HEK293 (cell line): Measurements from ENCODE around the gene LINS1.

ENCODE experiments used
- CTCF ChIA-PET: fragments of 350-600 bp; formaldehyde crosslinking; extraction: SDS; loops from one replicate; lab custom pipeline; 2021; ENCODE audit warnings: antibody characterized with exemption; lab: Yijun Ruan, JAX
- POLR2A ChIA-PET: fragments of 300-600 bp; formaldehyde crosslinking; extraction: SDS; loops from one replicate; lab custom pipeline; 2020; ENCODE audit warnings: antibody characterized with exemption, inconsistent platforms; lab: Yijun Ruan, JAX
- H3K27ac ChIP-seq: fragments of 200-500 bp; sonication (Bioruptor generic); 2 replicates; pipeline ENCODE4 v1.5.1; 2014; ENCODE audit warnings: low read depth, low read length, control low read depth, inconsistent platforms; ENCODE audit errors: extremely low read depth
- H3K36me3 ChIP-seq, 2 experiments: fragments of 200-500 bp in 1 of 2; sonication (Bioruptor generic) in 1 of 2; 1 replicate in 1 of 2; 2 replicates in 1 of 2; pipeline ENCODE4 v1.5.1; 2014 to 2017; ENCODE audit warnings: inconsistent platforms in 2 of 2, low read length in 2 of 2; ENCODE audit not compliant: control insufficient read depth in 2 of 2, insufficient read depth in 1 of 2
- H3K4me1 ChIP-seq: fragments of 200-500 bp; sonication (Bioruptor generic); 2 replicates; pipeline ENCODE4 v1.5.1; 2014; ENCODE audit warnings: mild to moderate bottlenecking, low read length, inconsistent platforms; ENCODE audit not compliant: control insufficient read depth, insufficient read depth
- H3K4me3 ChIP-seq: 2 replicates; pipeline ENCODE4 v1.5.1; 2011; ENCODE audit warnings: low read depth, mild to moderate bottlenecking, control low read depth, low read length, moderate library complexity
- H3K9me3 ChIP-seq: fragments of 200-500 bp; sonication (Bioruptor generic); 2 replicates; pipeline ENCODE4 v1.5.1; 2014; ENCODE audit warnings: low read depth, low read length, inconsistent platforms; ENCODE audit not compliant: control insufficient read depth, insufficient read depth
- FEZF1 ChIP-seq: fragments of 450-650 bp; formaldehyde crosslinking; IDR thresholded peaks from 2 replicates; pipeline ENCODE4 v1.5.1; 2016; ENCODE audit warnings: missing biosample characterization, missing genetic modification characterization
- GFI1B ChIP-seq: fragments of 450-650 bp; formaldehyde crosslinking; IDR thresholded peaks from 2 replicates; pipeline ENCODE4 v1.5.1; 2016; ENCODE audit warnings: missing biosample characterization, missing genetic modification characterization
- GLI2 ChIP-seq: fragments of 450-650 bp; formaldehyde crosslinking; IDR thresholded peaks from 2 replicates; pipeline ENCODE4; 2017; ENCODE audit warnings: missing biosample characterization, missing genetic modification characterization, low read depth, borderline replicate concordance
- SCRT1 ChIP-seq: fragments of 450-650 bp; formaldehyde crosslinking; IDR thresholded peaks from 2 replicates; pipeline ENCODE4 v1.5.1; 2016; ENCODE audit warnings: missing biosample characterization, missing genetic modification characterization, borderline replicate concordance
- SP3 ChIP-seq: fragments of 450-650 bp; formaldehyde crosslinking; IDR thresholded peaks from 2 replicates; pipeline ENCODE4 v1.5.1; 2016; ENCODE audit warnings: missing biosample characterization, missing genetic modification characterization
- SP7 ChIP-seq: fragments of 450-650 bp; formaldehyde crosslinking; IDR thresholded peaks from 2 replicates; pipeline ENCODE4 v1.5.1; 2016; ENCODE audit warnings: missing biosample characterization, missing genetic modification characterization
- ZBTB7A ChIP-seq: fragments of 450-650 bp; formaldehyde crosslinking; IDR thresholded peaks from 2 replicates; pipeline ENCODE4 v1.5.1; 2016; ENCODE audit warnings: low read depth, missing biosample characterization, missing genetic modification characterization
- ZEB2 ChIP-seq: fragments of 450-650 bp; formaldehyde crosslinking; IDR thresholded peaks from 2 replicates; pipeline ENCODE4 v1.5.1; 2016; ENCODE audit warnings: missing biosample characterization, missing genetic modification characterization
- ZFP37 ChIP-seq: fragments of 450-650 bp; formaldehyde crosslinking; IDR thresholded peaks from 2 replicates; pipeline ENCODE4 v1.5.1; 2016; ENCODE audit warnings: missing biosample characterization, missing genetic modification characterization
- ZNF112 ChIP-seq: fragments of 450-650 bp; formaldehyde crosslinking; IDR thresholded peaks from 2 replicates; pipeline ENCODE4 v1.5.0; 2017; ENCODE audit warnings: missing biosample characterization, missing genetic modification characterization
- ZNF214 ChIP-seq: fragments of 450-650 bp; formaldehyde crosslinking; IDR thresholded peaks from 2 replicates; pipeline ENCODE4 v1.5.1; 2017; ENCODE audit warnings: missing biosample characterization, mild to moderate bottlenecking, missing genetic modification characterization, borderline replicate concordance
- ZNF274 ChIP-seq, 2 experiments: fragments of 200-500 bp in 1 of 2; fragments of 450-650 bp in 1 of 2; sonication (Bioruptor generic) in 1 of 2; formaldehyde crosslinking in 1 of 2; IDR thresholded peaks; 2 replicates each; pipeline versions ENCODE4 v1.5.1 to v1.6.1; 2014 to 2016; ENCODE audit warnings: borderline replicate concordance in 1 of 2, inconsistent platforms in 1 of 2, low read length in 1 of 2, missing biosample characterization in 1 of 2, missing genetic modification characterization in 1 of 2
- ZNF391 ChIP-seq: fragments of 450-650 bp; formaldehyde crosslinking; IDR thresholded peaks from 2 replicates; pipeline ENCODE4 v1.5.1; 2016; ENCODE audit warnings: low read depth, missing biosample characterization, missing genetic modification characterization, borderline replicate concordance
- ZNF394 ChIP-seq: fragments of 450-650 bp; formaldehyde crosslinking; IDR thresholded peaks from 2 replicates; pipeline ENCODE4 v1.5.1; 2016; ENCODE audit warnings: missing biosample characterization, missing genetic modification characterization, mild to moderate bottlenecking, moderate library complexity, borderline replicate concordance
- ZNF544 ChIP-seq: fragments of 450-650 bp; formaldehyde crosslinking; IDR thresholded peaks from 2 replicates; pipeline ENCODE4 v1.5.0; 2017; ENCODE audit warnings: missing biosample characterization, missing genetic modification characterization
- ZNF561 ChIP-seq: fragments of 450-650 bp; IDR thresholded peaks from 2 replicates; pipeline ENCODE4 v1.5.1; 2018; ENCODE audit warnings: missing biosample characterization, missing genetic modification characterization, borderline replicate concordance
- ZNF600 ChIP-seq: fragments of 450-650 bp; formaldehyde crosslinking; IDR thresholded peaks from 2 replicates; pipeline ENCODE4 v1.5.1; 2016; ENCODE audit warnings: missing biosample characterization, missing genetic modification characterization
- ZNF654 ChIP-seq: fragments of 450-650 bp; formaldehyde crosslinking; IDR thresholded peaks from 2 replicates; pipeline ENCODE4 v1.5.1; 2016; ENCODE audit warnings: low read depth, missing biosample characterization, missing genetic modification characterization
- ZNF660 ChIP-seq: fragments of 450-650 bp; IDR thresholded peaks from 2 replicates; pipeline ENCODE4 v1.5.1; 2018; ENCODE audit warnings: missing biosample characterization, mild to moderate bottlenecking, missing genetic modification characterization
- ZNF747 ChIP-seq: fragments of 450-650 bp; formaldehyde crosslinking; IDR thresholded peaks from 2 replicates; pipeline ENCODE4 v1.5.1; 2016; ENCODE audit warnings: missing biosample characterization, missing genetic modification characterization
- ZSCAN23 ChIP-seq: fragments of 450-650 bp; formaldehyde crosslinking; IDR thresholded peaks from 2 replicates; pipeline ENCODE4 v1.5.1; 2016; ENCODE audit warnings: missing biosample characterization, missing genetic modification characterization
- ZSCAN30 ChIP-seq: fragments of 450-650 bp; IDR thresholded peaks from 2 replicates; pipeline ENCODE4 v1.5.1; 2018; ENCODE audit warnings: missing biosample characterization, mild to moderate bottlenecking, missing genetic modification characterization, moderate library complexity
- TF ChIP-seq, protein P1 (sequence below): fragments of 450-650 bp; formaldehyde crosslinking; IDR thresholded peaks from 2 replicates; pipeline ENCODE4 v1.5.1; 2016; ENCODE audit warnings: missing biosample characterization, missing genetic modification characterization, borderline replicate concordance
- TF ChIP-seq, protein P2 (sequence below): fragments of 450-650 bp; formaldehyde crosslinking; IDR thresholded peaks from 2 replicates; pipeline ENCODE4 v1.5.1; 2016; ENCODE audit warnings: missing biosample characterization, missing genetic modification characterization

The LINS1 gene

DNA sequence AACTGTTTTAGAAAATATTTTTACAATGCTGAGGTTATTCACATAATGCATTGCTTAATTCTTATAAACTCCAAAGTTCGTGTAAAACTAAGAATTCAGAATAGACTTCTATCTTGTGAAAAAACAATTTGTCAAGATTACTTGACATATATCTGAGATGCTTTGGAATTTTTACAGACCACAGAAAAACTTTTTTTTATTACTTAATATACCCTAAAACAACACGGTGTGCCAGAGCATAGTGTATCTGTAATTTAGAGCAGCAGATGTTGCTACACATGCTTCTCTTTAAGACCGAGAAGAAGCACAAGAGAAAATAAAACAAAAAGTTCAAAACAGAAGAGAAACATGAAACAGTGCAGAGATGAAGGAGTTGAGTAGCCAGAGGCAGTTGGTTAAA lies 26.8 kb upstream of the LINS1 start:
- TF ChIP-seq, protein P1, sequence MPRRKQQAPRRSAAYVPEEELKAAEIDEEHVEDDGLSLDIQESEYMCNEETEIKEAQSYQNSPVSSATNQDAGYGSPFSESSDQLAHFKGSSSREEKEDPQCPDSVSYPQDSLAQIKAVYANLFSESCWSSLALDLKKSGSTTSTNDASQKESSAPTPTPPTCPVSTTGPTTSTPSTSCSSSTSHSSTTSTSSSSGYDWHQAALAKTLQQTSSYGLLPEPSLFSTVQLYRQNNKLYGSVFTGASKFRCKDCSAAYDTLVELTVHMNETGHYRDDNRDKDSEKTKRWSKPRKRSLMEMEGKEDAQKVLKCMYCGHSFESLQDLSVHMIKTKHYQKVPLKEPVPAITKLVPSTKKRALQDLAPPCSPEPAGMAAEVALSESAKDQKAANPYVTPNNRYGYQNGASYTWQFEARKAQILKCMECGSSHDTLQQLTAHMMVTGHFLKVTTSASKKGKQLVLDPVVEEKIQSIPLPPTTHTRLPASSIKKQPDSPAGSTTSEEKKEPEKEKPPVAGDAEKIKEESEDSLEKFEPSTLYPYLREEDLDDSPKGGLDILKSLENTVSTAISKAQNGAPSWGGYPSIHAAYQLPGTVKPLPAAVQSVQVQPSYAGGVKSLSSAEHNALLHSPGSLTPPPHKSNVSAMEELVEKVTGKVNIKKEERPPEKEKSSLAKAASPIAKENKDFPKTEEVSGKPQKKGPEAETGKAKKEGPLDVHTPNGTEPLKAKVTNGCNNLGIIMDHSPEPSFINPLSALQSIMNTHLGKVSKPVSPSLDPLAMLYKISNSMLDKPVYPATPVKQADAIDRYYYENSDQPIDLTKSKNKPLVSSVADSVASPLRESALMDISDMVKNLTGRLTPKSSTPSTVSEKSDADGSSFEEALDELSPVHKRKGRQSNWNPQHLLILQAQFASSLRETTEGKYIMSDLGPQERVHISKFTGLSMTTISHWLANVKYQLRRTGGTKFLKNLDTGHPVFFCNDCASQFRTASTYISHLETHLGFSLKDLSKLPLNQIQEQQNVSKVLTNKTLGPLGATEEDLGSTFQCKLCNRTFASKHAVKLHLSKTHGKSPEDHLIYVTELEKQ (tag by site-specific recombination) = no peak
- TF ChIP-seq ZNF600 (tag by site-specific recombination) = no peak
- TF ChIP-seq ZNF394 (tag by site-specific recombination) = no peak
- TF ChIP-seq ZBTB7A (tag by site-specific recombination) = no peak
- no peak for TF ChIP-seq ZNF274 (IDR thresholded peaks at IDR 0.05; ENCODE audit: low read length)
- no peak for TF ChIP-seq ZNF274 (tag by site-specific recombination; IDR thresholded peaks at IDR 0.05; ENCODE audit: borderline replicate concordance)
- no peak for TF ChIP-seq SP7
- no peak for TF ChIP-seq ZSCAN23
- TF ChIP-seq ZNF391 (tag by site-specific recombination) = no peak
- no peak for TF ChIP-seq ZNF544 (tag by site-specific recombination)
- TF ChIP-seq ZFP37 (tag by site-specific recombination) = no peak
- TF ChIP-seq GFI1B (tag by site-specific recombination) = no peak
- no peak for TF ChIP-seq ZNF214 (tag by site-specific recombination)
- TF ChIP-seq ZEB2 (tag by site-specific recombination) = no peak
- no peak overlapping the region for H3K4me3 ChIP-seq
- H3K9me3 ChIP-seq = no peaks in the 10 kb centered on the region
- ChIA-PET CTCF (no interaction called here), POLR2A (no interaction called here)
- H3K4me1 ChIP-seq = no peaks in the 10 kb centered on the region
- H3K36me3 ChIP-seq = peaks cover 0 to 36% of the 10 kb centered on the region in 2 experiments
- H3K27ac ChIP-seq = no peak overlapping the region

DNA sequence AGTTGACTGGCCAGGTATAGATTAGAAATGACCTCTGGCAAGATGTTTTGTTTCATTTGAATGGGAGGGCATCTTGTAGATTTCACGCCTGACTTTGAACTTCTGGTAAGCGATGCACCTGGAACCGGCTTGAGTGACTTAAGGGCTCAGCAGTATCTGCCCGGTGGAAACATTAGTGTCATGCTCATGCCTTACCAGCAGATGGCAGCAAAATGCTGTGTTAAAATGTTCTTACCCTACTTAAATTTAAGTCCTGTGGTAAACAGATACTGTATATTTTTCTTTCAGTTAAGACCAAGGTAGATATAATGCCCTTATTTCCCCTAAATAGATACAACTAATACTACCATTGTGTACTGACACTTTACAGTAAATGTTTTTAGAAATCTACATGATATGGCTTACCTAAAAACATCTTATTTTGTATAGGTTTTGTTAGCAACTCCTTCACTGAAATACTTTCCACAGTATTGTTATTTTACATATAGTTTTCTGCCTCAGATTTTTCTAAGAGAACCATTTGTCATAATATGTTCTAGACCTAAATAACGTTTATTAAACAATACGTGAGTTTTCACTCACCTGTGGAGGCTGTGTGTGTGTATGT lies 25.9 kb upstream of the LINS1 start:
- POLR2A ChIA-PET = no interaction called here
- no peak overlapping the region for H3K27ac ChIP-seq

DNA sequence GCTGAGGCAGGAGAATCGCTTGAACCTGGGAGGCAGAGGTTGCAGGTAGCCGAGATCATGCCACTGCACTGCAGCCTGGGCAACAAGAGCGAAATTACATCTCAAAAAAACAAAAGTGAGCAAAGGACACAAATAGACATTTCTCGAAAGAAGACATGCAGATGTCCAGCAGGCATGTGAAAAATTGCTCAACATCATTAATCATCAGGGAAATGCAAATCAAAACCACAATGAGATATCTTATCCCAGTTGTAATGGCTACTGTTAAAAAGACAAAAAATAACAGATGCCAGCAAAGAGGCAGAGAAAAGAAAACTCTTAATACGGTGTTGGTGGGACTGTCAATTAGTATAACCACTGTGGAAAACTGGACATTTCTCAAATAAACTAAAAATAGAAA lies 21.3 kb upstream of the LINS1 start:
- no peak overlapping the region for H3K27ac ChIP-seq
- H3K36me3 ChIP-seq = peaks cover 12 to 16% of the 10 kb centered on the region in 2 experiments
- no peaks in the 10 kb centered on the region for H3K9me3 ChIP-seq
- POLR2A ChIA-PET = no interaction called here
- H3K4me1 ChIP-seq = no peaks in the 10 kb centered on the region
- CTCF ChIA-PET = interaction anchor here (2.6 to 2.7 kb wide), 2 partner anchors 250 to 384 kb away, joined by 12 to 35 read pairs; no protein-coding TSS in a partner anchor
- no peak overlapping the region for H3K4me3 ChIP-seq
- TF ChIP-seq, protein P2, sequence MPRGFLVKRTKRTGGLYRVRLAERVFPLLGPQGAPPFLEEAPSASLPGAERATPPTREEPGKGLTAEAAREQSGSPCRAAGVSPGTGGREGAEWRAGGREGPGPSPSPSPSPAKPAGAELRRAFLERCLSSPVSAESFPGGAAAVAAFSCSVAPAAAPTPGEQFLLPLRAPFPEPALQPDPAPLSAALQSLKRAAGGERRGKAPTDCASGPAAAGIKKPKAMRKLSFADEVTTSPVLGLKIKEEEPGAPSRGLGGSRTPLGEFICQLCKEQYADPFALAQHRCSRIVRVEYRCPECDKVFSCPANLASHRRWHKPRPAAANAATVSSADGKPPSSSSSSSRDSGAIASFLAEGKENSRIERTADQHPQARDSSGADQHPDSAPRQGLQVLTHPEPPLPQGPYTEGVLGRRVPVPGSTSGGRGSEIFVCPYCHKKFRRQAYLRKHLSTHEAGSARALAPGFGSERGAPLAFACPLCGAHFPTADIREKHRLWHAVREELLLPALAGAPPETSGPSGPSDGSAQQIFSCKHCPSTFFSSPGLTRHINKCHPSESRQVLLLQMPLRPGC = no peak
- TF ChIP-seq GLI2 = no peak
- TF ChIP-seq SP3 (tag by site-specific recombination) = no peak
- no peak for TF ChIP-seq ZNF112 (tag by site-specific recombination)
- no peak for TF ChIP-seq ZNF660
- TF ChIP-seq ZNF561 (tag by site-specific recombination) = no peak
- no peak for TF ChIP-seq SCRT1 (tag by site-specific recombination)

More for the DNA sequence above, 25.9 kb upstream of the LINS1 start:
- TF ChIP-seq, protein P2 = no peak
- no peak for TF ChIP-seq ZNF747 (tag by site-specific recombination)
- TF ChIP-seq ZNF654 (tag by site-specific recombination) = peak; percentile 63
- no peak for TF ChIP-seq FEZF1 (tag by site-specific recombination)
- no peak for TF ChIP-seq ZSCAN30 (tag by site-specific recombination)
- CTCF ChIA-PET = interaction anchor here (0.7 to 1.6 kb wide), 10 partner anchors 10 to 628 kb away, joined by 3 to 32 read pairs (median 5); no protein-coding TSS in a partner anchor
- H3K9me3 ChIP-seq = no peaks in the 10 kb centered on the region
- H3K4me1 ChIP-seq = no peaks in the 10 kb centered on the region
- H3K4me3 ChIP-seq = no peak overlapping the region
- peaks cover 0 to 36% of the 10 kb centered on the region in 2 experiments; a peak in 2 of 3 replicates for H3K36me3 ChIP-seq
